Frontal cortex (tissue), 4 donors: ENCODE results near the gene NUMA1. TPM values are rescaled to one million over a fixed set of nuclear protein-coding genes. Genes with fewer than 3 reads are reported as not detected.

Experiments
- DNase-seq, 2 donors: peaks; one replicate each; pipeline ENCODE4 v3.0.0; 2012; ENCODE audit warnings: low spot score in 2 of 2
- FAIRE-seq: peaks from 2 replicates; lab custom pipeline; 2012; peaks lifted over from hg19 to GRCh38; lab: Jason Lieb, UNC
- total RNA-seq: library from RNA; depleted of rRNA; stranded (reverse); fragments of >200 nt; gene quantifications from one replicate; pipeline ENCODE4 v1.2.3, GENCODE V29; 2014
- donor health status: control.
- donor health status: control.
- donor health status: control.

The NUMA1 gene, protein sequence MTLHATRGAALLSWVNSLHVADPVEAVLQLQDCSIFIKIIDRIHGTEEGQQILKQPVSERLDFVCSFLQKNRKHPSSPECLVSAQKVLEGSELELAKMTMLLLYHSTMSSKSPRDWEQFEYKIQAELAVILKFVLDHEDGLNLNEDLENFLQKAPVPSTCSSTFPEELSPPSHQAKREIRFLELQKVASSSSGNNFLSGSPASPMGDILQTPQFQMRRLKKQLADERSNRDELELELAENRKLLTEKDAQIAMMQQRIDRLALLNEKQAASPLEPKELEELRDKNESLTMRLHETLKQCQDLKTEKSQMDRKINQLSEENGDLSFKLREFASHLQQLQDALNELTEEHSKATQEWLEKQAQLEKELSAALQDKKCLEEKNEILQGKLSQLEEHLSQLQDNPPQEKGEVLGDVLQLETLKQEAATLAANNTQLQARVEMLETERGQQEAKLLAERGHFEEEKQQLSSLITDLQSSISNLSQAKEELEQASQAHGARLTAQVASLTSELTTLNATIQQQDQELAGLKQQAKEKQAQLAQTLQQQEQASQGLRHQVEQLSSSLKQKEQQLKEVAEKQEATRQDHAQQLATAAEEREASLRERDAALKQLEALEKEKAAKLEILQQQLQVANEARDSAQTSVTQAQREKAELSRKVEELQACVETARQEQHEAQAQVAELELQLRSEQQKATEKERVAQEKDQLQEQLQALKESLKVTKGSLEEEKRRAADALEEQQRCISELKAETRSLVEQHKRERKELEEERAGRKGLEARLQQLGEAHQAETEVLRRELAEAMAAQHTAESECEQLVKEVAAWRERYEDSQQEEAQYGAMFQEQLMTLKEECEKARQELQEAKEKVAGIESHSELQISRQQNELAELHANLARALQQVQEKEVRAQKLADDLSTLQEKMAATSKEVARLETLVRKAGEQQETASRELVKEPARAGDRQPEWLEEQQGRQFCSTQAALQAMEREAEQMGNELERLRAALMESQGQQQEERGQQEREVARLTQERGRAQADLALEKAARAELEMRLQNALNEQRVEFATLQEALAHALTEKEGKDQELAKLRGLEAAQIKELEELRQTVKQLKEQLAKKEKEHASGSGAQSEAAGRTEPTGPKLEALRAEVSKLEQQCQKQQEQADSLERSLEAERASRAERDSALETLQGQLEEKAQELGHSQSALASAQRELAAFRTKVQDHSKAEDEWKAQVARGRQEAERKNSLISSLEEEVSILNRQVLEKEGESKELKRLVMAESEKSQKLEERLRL (N-terminal part only)
- total RNA-seq, result 110 TPM

DNA sequence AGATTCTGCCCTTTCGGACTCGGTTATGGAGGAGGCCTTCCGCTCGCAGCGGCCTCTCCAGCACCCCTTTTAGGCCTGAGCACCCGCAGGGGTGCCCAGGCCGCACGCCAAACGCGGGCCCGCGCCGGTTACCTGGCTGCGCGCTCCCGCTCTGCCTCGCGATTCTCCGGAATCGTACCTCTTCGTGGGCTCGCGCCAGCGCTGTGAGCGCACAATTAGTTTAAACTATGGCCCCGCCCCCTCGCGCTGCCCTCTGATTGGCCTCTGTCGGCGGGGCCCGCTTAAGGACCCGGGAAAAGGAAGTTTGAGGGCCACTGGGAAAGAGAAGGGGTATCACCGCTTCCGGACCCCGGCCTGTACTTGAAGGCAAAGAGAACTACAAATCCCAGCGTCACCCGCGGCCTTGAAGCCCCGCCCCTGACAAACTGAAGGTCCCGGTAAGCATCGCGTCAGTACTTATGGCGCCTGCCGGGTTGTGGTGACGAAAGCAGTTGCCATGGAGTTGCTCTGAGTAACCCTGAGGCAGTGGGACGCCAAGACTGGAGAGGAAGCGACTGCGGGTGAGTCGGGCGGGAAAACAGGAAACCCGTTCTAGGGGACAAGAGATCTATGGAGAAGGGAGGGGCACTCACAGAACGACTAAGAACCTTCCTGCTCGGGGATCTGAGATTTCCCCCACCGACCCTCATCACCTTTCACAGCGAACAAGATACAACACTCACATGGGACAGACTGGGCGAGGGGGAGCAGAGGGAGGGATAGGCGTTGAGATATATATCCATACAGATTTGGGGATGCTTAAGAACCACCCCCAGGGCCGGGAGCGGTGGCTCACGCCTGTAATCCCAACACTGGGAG lies at the start of gene NUMA1, which contains the start of gene LRRC51:
Gene NUMA1 (minus strand): TSS at position 217 of the 858 bp plus-strand sequence. CDS start 44,599 bp downstream, outside the sequence.
Gene LRRC51 (plus strand): TSS at position 525 of the 858 bp plus-strand sequence. CDS start 8,234 bp downstream, outside the sequence.
- FAIRE-seq, result peak; percentile 90
- peak; percentile 83 to 88 for DNase-seq

DNA sequence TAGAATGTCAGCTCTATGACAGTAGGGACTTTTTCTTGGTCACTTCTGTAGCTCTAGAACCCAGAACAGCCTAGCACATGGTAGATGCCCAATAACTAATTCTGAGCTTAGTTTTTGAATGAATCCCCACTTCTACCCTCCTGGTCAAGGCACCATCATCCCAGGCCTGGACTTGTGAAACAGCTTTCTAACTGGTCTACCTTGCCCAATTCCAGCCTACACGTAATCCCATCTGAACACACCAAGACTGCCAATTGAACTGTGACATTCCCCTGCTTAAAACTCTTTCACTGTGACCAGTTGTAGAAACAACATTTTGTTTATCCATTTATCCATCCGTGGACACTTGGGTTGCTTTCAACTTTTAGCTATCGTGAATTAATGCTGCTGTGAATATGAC lies 49.0 kb upstream of the NUMA1 start:
- no peak for FAIRE-seq
- no peak for DNase-seq

DNA sequence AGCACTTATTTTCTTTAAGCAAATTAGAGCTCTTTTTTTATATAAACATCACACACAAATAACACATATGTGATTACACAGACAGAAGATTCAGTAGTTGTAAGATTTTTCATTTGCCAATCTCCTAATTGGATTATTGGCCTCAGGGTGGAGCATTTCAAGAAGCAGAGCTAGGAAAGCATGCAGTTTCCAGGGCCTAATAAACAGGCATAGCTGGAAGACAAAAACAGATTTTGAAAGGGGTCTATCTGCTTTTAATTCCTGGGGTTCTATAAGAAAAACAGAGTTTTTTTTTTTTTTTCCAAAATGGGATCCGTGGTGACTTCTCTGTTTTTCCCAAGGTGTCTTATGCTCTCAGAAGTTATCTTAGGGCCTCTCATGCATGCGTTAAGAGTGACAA lies 47.6 kb upstream of the NUMA1 start:
- no peak for DNase-seq
- no peak for FAIRE-seq

GRCh38 chr11:72125956-72126355 lies 45.6 kb upstream of the NUMA1 start:
- DNase-seq (no peak), FAIRE-seq (no peak)

GRCh38 chr11:72124046-72124445 lies 43.7 kb upstream of the NUMA1 start:
- no peak for FAIRE-seq
- DNase-seq, result no peak

- DNase-seq (no peak), FAIRE-seq (no peak)
Measured at GRCh38 chr11:72123117-72123653, 42.8 kb upstream of the NUMA1 start.

GRCh38 chr11:72122607-72123006 lies 42.3 kb upstream of the NUMA1 start:
- FAIRE-seq, result no peak
- no peak for DNase-seq

DNA sequence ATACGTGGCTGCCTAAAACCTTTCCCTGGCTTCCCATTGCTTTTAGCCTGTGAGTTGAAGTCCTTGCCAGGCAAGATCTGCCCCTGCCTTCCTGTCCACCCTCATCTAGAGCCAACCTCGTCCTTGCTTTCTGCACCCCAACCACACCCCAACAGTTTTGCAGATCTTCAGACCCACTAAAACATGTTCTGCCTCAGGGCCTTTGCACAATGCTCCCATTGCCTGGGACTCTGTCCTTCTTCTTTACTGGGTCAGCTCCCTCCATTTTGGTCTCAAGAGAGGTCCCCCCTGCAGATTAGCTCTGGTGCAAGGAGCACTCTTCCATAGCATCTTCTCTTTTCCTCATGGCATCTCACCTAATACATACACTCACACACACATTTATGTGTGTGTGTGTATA lies 40.6 kb upstream of the NUMA1 start:
- no peak for DNase-seq
- FAIRE-seq, result no peak

GRCh38 chr11:72119198-72119597 lies 38.9 kb upstream of the NUMA1 start:
- DNase-seq (no peak), FAIRE-seq (no peak)

DNA sequence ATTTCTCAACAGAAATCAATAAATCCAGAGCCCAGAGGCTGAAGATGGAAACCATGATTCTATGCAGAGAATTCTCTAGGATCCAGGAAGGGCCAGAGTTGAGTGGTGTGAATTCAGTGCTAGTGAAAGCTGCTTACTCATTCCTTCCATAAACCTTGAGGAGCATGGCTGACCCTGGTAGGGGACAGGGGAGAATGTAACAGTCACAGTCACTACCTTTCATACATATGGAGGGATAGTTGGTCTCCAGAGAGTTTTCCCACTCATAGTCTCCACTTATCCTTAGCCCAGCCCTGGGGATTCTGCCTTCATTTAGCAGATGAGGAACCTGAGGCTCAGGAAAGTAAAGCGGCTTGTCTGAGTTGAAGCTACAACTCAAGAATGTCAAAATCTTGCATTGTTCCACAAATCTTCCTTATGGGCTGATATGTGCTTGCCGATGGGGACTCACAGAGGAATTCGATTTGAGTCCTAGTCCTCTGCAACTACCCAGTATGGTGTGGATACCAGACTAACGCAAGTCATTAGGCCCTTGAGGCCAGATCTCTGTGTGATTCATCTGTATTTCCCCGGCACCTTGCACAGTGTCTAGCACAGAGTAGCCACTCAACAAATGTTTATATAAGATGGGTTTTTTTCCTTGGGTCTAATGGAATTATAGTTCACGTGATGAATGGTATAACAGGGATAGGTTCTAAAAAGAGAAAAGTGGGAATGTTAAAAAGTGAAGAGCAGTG lies 35.8 kb upstream of the NUMA1 start:
- no peak for DNase-seq
- FAIRE-seq, result no peak

- FAIRE-seq, result no peak
- no peak for DNase-seq
Measured at GRCh38 chr11:72114570-72114969, 34.2 kb upstream of the NUMA1 start.

- DNase-seq, result no peak
- no peak for FAIRE-seq
Measured at GRCh38 chr11:72112978-72113808, 32.9 kb upstream of the NUMA1 start.

DNA sequence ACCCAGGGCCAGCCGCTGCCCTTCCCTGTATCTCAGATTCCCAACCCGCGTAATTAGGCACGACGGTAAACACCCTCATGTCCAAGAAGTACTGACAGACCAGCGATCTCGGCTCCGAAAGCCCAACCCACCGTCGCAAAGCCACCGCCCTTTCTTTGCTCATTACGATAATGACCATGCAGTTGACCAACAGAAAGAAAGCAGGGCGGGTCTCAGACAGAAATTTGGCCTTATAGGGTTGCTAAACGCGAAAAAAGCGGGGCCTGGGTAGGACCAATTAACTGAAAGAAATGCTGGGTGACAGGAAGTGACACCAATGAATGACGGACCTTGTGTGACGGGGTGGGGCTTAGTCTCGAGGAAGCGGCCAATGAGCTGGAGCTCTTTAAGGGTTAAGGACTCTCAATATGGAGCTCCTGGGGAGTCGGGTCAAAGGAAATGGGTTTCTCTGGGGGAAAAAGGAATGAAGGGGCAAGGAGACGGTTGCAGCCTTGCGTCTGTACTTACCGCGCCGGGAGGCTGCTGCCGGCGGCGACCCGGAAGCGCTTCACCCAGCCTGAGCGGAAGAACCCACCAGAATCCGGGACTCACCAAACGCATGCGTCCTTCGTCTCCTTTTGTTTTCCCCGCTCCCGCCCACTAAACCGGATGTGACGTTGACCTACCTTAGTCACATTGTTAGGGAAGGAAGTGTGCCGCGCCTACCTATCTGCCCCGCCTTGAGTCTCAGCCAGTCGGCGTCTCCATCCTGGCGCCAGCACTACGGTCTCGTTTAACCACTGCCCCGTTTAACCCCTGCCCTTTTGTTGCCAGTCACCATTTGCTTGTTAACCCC lies 32.0 kb upstream of the NUMA1 start, which contains the start of gene ANAPC15:
Gene ANAPC15 (minus strand): TSS at position 553 of the 835 bp plus-strand sequence. CDS start 1,419 bp downstream, outside the sequence.
- peak; percentile 94 for FAIRE-seq

GRCh38 chr11:72111300-72112142 lies 31.2 kb upstream of the NUMA1 start:
- no peak for FAIRE-seq
- DNase-seq, result no peak

More for the DNA sequence above, 32.0 kb upstream of the NUMA1 start, which contains the start of gene ANAPC15:
- DNase-seq, result peak; percentile 74 to 85

GRCh38 chr11:72105888-72106287 lies 25.5 kb upstream of the NUMA1 start, which contains the start of gene TOMT:
Gene TOMT, plus strand, starts transcription at chr11:72105924. Its CDS starts 28 bp downstream, at chr11:72105952.
- DNase-seq, result no peak
- FAIRE-seq, result no peak
